ENCODE measurements around the gene TNFRSF1A.

Gene TNFRSF1A

GRCh38 chr12:6323340-6323994 is 18.4 kb downstream of the TNFRSF1A start:
- DNase-seq (ENCODE audit: low spot score): peak; percentile 88

GRCh38 chr12:6322969-6323339 is 18.9 kb downstream of the TNFRSF1A start:
- DNase-seq (ENCODE audit: low spot score): no peak

GRCh38 chr12:6322352-6322751 is 19.5 kb downstream of the TNFRSF1A start:
- no peak for DNase-seq (ENCODE audit: low spot score)

GRCh38 chr12:6321905-6322304 is 20.0 kb downstream of the TNFRSF1A start:
- no peak for DNase-seq (ENCODE audit: low spot score)

GRCh38 chr12:6319446-6319845 is 22.4 kb downstream of the TNFRSF1A start:
- no peak for DNase-seq (ENCODE audit: low spot score)

- DNase-seq (ENCODE audit: low spot score): no peak
These were observed 23.4 kb downstream of the TNFRSF1A start for GRCh38 chr12:6318440-6318879.

GRCh38 chr12:6317693-6318439 is 24.0 kb downstream of the TNFRSF1A start:
- no peak for DNase-seq (ENCODE audit: low spot score)

GRCh38 chr12:6316921-6317692 is 24.8 kb downstream of the TNFRSF1A start:
- DNase-seq (ENCODE audit: low spot score): no peak

GRCh38 chr12:6315704-6316597 is 25.9 kb downstream of the TNFRSF1A start:
- no peak for DNase-seq (ENCODE audit: low spot score)

- no peak for DNase-seq (ENCODE audit: low spot score)
These were observed 26.7 kb downstream of the TNFRSF1A start for GRCh38 chr12:6315184-6315583.

- DNase-seq (ENCODE audit: low spot score): no peak
These were observed 27.1 kb downstream of the TNFRSF1A start for GRCh38 chr12:6314776-6315175.

- DNase-seq (ENCODE audit: low spot score): no peak
These were observed 28.4 kb downstream of the TNFRSF1A start for GRCh38 chr12:6313326-6313940.

GRCh38 chr12:6312529-6313325 is 29.1 kb downstream of the TNFRSF1A start:
- peak; percentile 70 for DNase-seq (ENCODE audit: low spot score)

- no peak for DNase-seq (ENCODE audit: low spot score)
These were observed 29.9 kb downstream of the TNFRSF1A start for GRCh38 chr12:6311822-6312528.

GRCh38 chr12:6310771-6311610 is 30.9 kb downstream of the TNFRSF1A start:
- no peak for DNase-seq (ENCODE audit: low spot score)

- no peak for DNase-seq (ENCODE audit: low spot score)
These were observed 34.3 kb downstream of the TNFRSF1A start for GRCh38 chr12:6307529-6307928.

- DNase-seq (ENCODE audit: low spot score): no peak
These were observed 35.2 kb downstream of the TNFRSF1A start for GRCh38 chr12:6306599-6307220.

GRCh38 chr12:6306151-6306550 is 35.7 kb downstream of the TNFRSF1A start:
- DNase-seq (ENCODE audit: low spot score): no peak

GRCh38 chr12:6303071-6303470 is 38.8 kb downstream of the TNFRSF1A start:
- DNase-seq (ENCODE audit: low spot score): no peak

All from AG08396 (cell line).